ENCODE results near the gene ZNF662. TPM values are rescaled to one million over a fixed set of nuclear protein-coding genes. Genes with fewer than 3 reads are reported as not detected.

ZNF662 gene
- total RNA-seq, 1 experiment from 2014 or later: 2.7 TPM

- Mint-ChIP-seq H3K27me3 (ENCODE audit: low read depth) (no peaks in the 10 kb centered on the region; the same call in 1 of the 2 replicates), H3K4me1 (no peaks in the 10 kb centered on the region), H3K9me3 (peaks cover 6% of the 10 kb centered on the region; the same call in 1 of the 2 replicates), H3K27ac (no peak overlapping the region), H3K36me3 (no peaks in the 10 kb centered on the region), H3K4me3 (no peak overlapping the region)
- DNase-seq (ENCODE audit: low spot score) (no peak), ATAC-seq (no peak)
- ChIA-PET CTCF (interaction anchor here (1.1 to 3.1 kb wide), 20 partner anchors 14 to 418 kb away, joined by 3 to 65 read pairs (median 8); partner anchors contain the start of gene GASK1A), POLR2A (no interaction called here)
- TF ChIP-seq FOXP1 (CRISPR knock-in tag; IDR thresholded peaks at IDR 0.05; ENCODE audit: borderline replicate concordance) (no peak), ARID4B (CRISPR knock-in tag; IDR thresholded peaks at IDR 0.05; ENCODE audit: borderline replicate concordance) (no peak), OVOL2 (CRISPR knock-in tag; IDR thresholded peaks at IDR 0.05; ENCODE audit: borderline replicate concordance) (no peak), CBFB (CRISPR knock-in tag; IDR thresholded peaks at IDR 0.05; ENCODE audit: low read depth) (no peak), FOXJ3 (CRISPR knock-in tag; IDR thresholded peaks at IDR 0.05; ENCODE audit: borderline replicate concordance) (no peak), ZNF416 (CRISPR knock-in tag; IDR thresholded peaks at IDR 0.05) (no peak), JUN (CRISPR knock-in tag; IDR thresholded peaks at IDR 0.05) (no peak), ZNF281 (CRISPR knock-in tag; IDR thresholded peaks at IDR 0.05) (no peak), SOX15 (CRISPR knock-in tag; IDR thresholded peaks at IDR 0.05) (no peak), PREB (CRISPR knock-in tag; IDR thresholded peaks at IDR 0.05; ENCODE audit: borderline replicate concordance) (no peak), MYBL2 (CRISPR knock-in tag; IDR thresholded peaks at IDR 0.05) (no peak), TEAD1 (CRISPR knock-in tag; IDR thresholded peaks at IDR 0.05) (no peak), ATF3 (CRISPR knock-in tag; conservative IDR thresholded peaks at IDR 0.05) (no peak), AR (CRISPR knock-in tag; IDR thresholded peaks at IDR 0.05) (no peak)
These were observed 54.8 kb downstream of the ZNF662 start for GRCh38 chr3:42960786-42961185.
